DOHH2 (cell line): ENCODE data around the gene MRGPRX3.

Experiments used
- H3F3A ChIP-seq: fragments of 200-600 bp; sonication (generic), shearing (Covaris generic); 2 replicates; pipeline ENCODE4 v1.6.0; 2016; ENCODE audit warnings: antibody characterized with exemption, mild to moderate bottlenecking; ENCODE audit not compliant: control insufficient read depth, insufficient read depth
- H3K27ac ChIP-seq: fragments of 200-600 bp; sonication (generic); 2 replicates; pipeline ENCODE4 v1.5.1; 2014; ENCODE audit warnings: low read depth, mild to moderate bottlenecking, low read length, moderate library complexity
- H3K27me3 ChIP-seq: fragments of 200-600 bp; sonication (generic); 2 replicates; pipeline ENCODE4 v1.6.1; 2014; ENCODE audit warnings: mild to moderate bottlenecking, low read length, mixed read lengths; ENCODE audit not compliant: control insufficient read depth
- H3K36me3 ChIP-seq: fragments of 200-600 bp; sonication (generic); 2 replicates; pipeline ENCODE4 v1.6.1; 2014; ENCODE audit warnings: mild to moderate bottlenecking, low read length, moderate library complexity, mixed read lengths; ENCODE audit not compliant: control insufficient read depth
- H3K4me1 ChIP-seq: fragments of 200-600 bp; sonication (generic); 2 replicates; pipeline ENCODE4 v1.6.1; 2014; ENCODE audit warnings: mild to moderate bottlenecking, low read length, mixed read lengths; ENCODE audit not compliant: control insufficient read depth
- H3K4me2 ChIP-seq: fragments of 200-600 bp; sonication (generic); 2 replicates; pipeline ENCODE4 v1.6.0; 2014; ENCODE audit warnings: mild to moderate bottlenecking, low read length, moderate library complexity
- H3K4me3 ChIP-seq: fragments of 200-600 bp; sonication (generic); 2 replicates; pipeline ENCODE4 v1.5.1; 2014; ENCODE audit warnings: mild to moderate bottlenecking, low read length, mixed read lengths
- H3K79me2 ChIP-seq: fragments of 200-600 bp; sonication (generic); 2 replicates; pipeline ENCODE4 v1.6.1; 2014; ENCODE audit warnings: mild to moderate bottlenecking, low read length, mixed read lengths; ENCODE audit not compliant: control insufficient read depth
- H3K9me2 ChIP-seq: fragments of 200-600 bp; sonication (generic); replicated peaks from 2 replicates; pipeline ENCODE4 v1.6.1; 2014; ENCODE audit warnings: mild to moderate bottlenecking, low read length, mixed read lengths; ENCODE audit not compliant: control insufficient read depth
- H3K9me3 ChIP-seq: fragments of 200-600 bp; sonication (generic); 2 replicates; pipeline ENCODE4 v1.6.1; 2014; ENCODE audit warnings: antibody characterized with exemption, low read length, mixed read lengths; ENCODE audit not compliant: control insufficient read depth, insufficient read depth
- H4K20me1 ChIP-seq: fragments of 200-600 bp; sonication (generic); 2 replicates; pipeline ENCODE4 v1.6.0; 2014; ENCODE audit warnings: low read depth, mild to moderate bottlenecking, antibody characterized with exemption, low read length, moderate library complexity; ENCODE audit not compliant: control insufficient read depth, insufficient read depth
- CTCF ChIP-seq: fragments of 200-600 bp; sonication (generic); IDR thresholded peaks from one replicate; pipeline ENCODE4 v1.5.1; 2014; ENCODE audit warnings: antibody characterized with exemption, mild to moderate bottlenecking, low read depth, low read length; ENCODE audit not compliant: poor library complexity, severe bottlenecking
- EZH2phosphoT487 ChIP-seq: fragments of 200-600 bp; sonication (generic); IDR thresholded peaks from 2 replicates; pipeline ENCODE4 v1.6.1; 2017; ENCODE audit warnings: borderline replicate concordance, mild to moderate bottlenecking, antibody characterized with exemption, low read length, moderate library complexity, mixed read lengths

Gene MRGPRX3

GRCh38 chr11:18172666-18173065 is 40.3 kb downstream of the MRGPRX3 start, which contains the start of gene MRGPRX4:
Gene MRGPRX4 (plus strand): TSS chr11:18172837. CDS start chr11:18173257, 420 bp downstream.
- TF ChIP-seq EZH2phosphoT487 (no peak), CTCF (no peak)
- Histone ChIP-seq H3K36me3 (no peaks in the 10 kb centered on the region), H3K79me2 (no peaks in the 10 kb centered on the region)

GRCh38 chr11:18173225-18173866 is 41.0 kb downstream of the MRGPRX3 start:
- Histone ChIP-seq H3K27me3 (peaks cover 3% of the 10 kb centered on the region), H3K79me2 (no peaks in the 10 kb centered on the region), H4K20me1 (no peaks in the 10 kb centered on the region), H3K4me2 (no peak overlapping the region), H3F3A (no peaks in the 10 kb centered on the region), H3K27ac (no peak overlapping the region), H3K9me3 (no peaks in the 10 kb centered on the region), H3K36me3 (no peaks in the 10 kb centered on the region), H3K9me2 (no peaks in the 10 kb centered on the region), H3K4me1 (no peaks in the 10 kb centered on the region), H3K4me3 (no peak overlapping the region)
- TF ChIP-seq CTCF (no peak), EZH2phosphoT487 (no peak)

More at GRCh38 chr11:18172666-18173065, 40.3 kb downstream of the MRGPRX3 start, which contains the start of gene MRGPRX4:
- Histone ChIP-seq H3K27me3 (peaks cover 3% of the 10 kb centered on the region; the same call in 1 of the 2 replicates), H3K9me3 (no peaks in the 10 kb centered on the region), H3K9me2 (no peaks in the 10 kb centered on the region), H4K20me1 (no peaks in the 10 kb centered on the region), H3K4me3 (no peak within 1 kb of the TSS), H3K4me2 (no peak within 1 kb of the TSS), H3K27ac (no peak within 1 kb of the TSS), H3K4me1 (no peaks in the 10 kb centered on the region), H3F3A (no peaks in the 10 kb centered on the region)
